DND-41 (cell line): ENCODE measurements around the gene CACNA1A.

ENCODE experiments used
- ATAC-seq: fragments of 200-7000 bp; cut with Tn5 transposase; 3 replicates; pipeline ENCODE4 v1.9.1; 2021; ENCODE audit warnings: low read depth; ENCODE audit not compliant: insufficient read depth
- DNase-seq: peaks from one replicate; pipeline ENCODE4 v3.0.0-alpha.2; 2020
- H2AFZ ChIP-seq: 2 replicates; pipeline ENCODE4 v1.6.0; 2012; ENCODE audit warnings: low read depth, low read length
- H3K27ac ChIP-seq: 2 replicates; pipeline ENCODE4 v1.5.1; 2012; ENCODE audit warnings: low read length, inconsistent platforms
- H3K27me3 ChIP-seq: fragments of 200-600 bp; sonication (generic); 2 replicates; pipeline ENCODE4 v1.6.0; 2012; ENCODE audit warnings: low read length, mild to moderate bottlenecking, inconsistent platforms; ENCODE audit not compliant: insufficient read depth, poor library complexity
- H3K36me3 ChIP-seq: 2 replicates; pipeline ENCODE4 v1.5.1; 2012; ENCODE audit warnings: low read length, inconsistent platforms; ENCODE audit not compliant: insufficient read depth
- H3K4me1 ChIP-seq: 2 replicates; pipeline ENCODE4 v1.5.1; 2012; ENCODE audit warnings: mild to moderate bottlenecking, low read length; ENCODE audit not compliant: insufficient read depth
- H3K4me2 ChIP-seq: 2 replicates; pipeline ENCODE4 v1.6.0; 2012; ENCODE audit warnings: mild to moderate bottlenecking, moderate library complexity, low read length, inconsistent platforms; ENCODE audit not compliant: insufficient read depth
- H3K4me3 ChIP-seq, 2 experiments: fragments of 200-600 bp in 1 of 2; shearing (Covaris generic) in 1 of 2; 2 replicates each; pipeline ENCODE4 v1.5.1; 2012 to 2016; ENCODE audit warnings: inconsistent platforms in 2 of 2, low read length in 2 of 2, mild to moderate bottlenecking in 2 of 2, low read depth in 1 of 2, moderate library complexity in 1 of 2
- H3K79me2 ChIP-seq: 2 replicates; pipeline ENCODE4 v1.6.0; 2012; ENCODE audit warnings: low read length, inconsistent platforms; ENCODE audit not compliant: insufficient read depth
- H3K9ac ChIP-seq: 2 replicates; pipeline ENCODE4 v1.6.0; 2012; ENCODE audit warnings: low read depth, mild to moderate bottlenecking, inconsistent platforms, low read length, moderate library complexity
- H3K9me3 ChIP-seq: 2 replicates; pipeline ENCODE4 v1.5.1; 2012; ENCODE audit warnings: low read length, moderate library complexity, mild to moderate bottlenecking, inconsistent platforms; ENCODE audit not compliant: insufficient read depth, severe bottlenecking
- H4K20me1 ChIP-seq: 2 replicates; pipeline ENCODE4 v1.6.0; 2012; ENCODE audit warnings: low read length; ENCODE audit not compliant: insufficient read depth
- CTCF ChIP-seq: IDR thresholded peaks from 2 replicates; pipeline ENCODE4 v1.5.1; 2012; ENCODE audit warnings: borderline replicate concordance, low read length, moderate library complexity, mild to moderate bottlenecking; ENCODE audit not compliant: poor library complexity, severe bottlenecking; ENCODE audit errors: extremely low read depth
- EZH2 ChIP-seq: IDR thresholded peaks from 3 replicates; pipeline ENCODE4 v1.6.1; 2012; ENCODE audit warnings: borderline replicate concordance, low read depth, mild to moderate bottlenecking, moderate library complexity, low read length, inconsistent platforms; ENCODE audit not compliant: severe bottlenecking

The CACNA1A gene

GRCh38 chr19:13294812-13295567, 211.3 kb downstream of the CACNA1A start:
- H3K4me2 ChIP-seq, result no peak overlapping the region
- DNase-seq, result no peak

GRCh38 chr19:13291913-13292312, 214.4 kb downstream of the CACNA1A start:
- H4K20me1 ChIP-seq, result no peaks in the 10 kb centered on the region
- H3K79me2 ChIP-seq, result no peaks in the 10 kb centered on the region
- ATAC-seq, result no peak
- H3K4me3 ChIP-seq, result no peak overlapping the region
- no peaks in the 10 kb centered on the region for H3K27me3 ChIP-seq
- no peak for DNase-seq
- no peak overlapping the region for H2AFZ ChIP-seq
- H3K9ac ChIP-seq, result no peak overlapping the region
- H3K36me3 ChIP-seq, result no peaks in the 10 kb centered on the region
- H3K27ac ChIP-seq, result no peak overlapping the region
- no peaks in the 10 kb centered on the region for H3K4me1 ChIP-seq
- TF ChIP-seq EZH2 (no peak), CTCF (no peak)
- H3K4me2 ChIP-seq, result no peak overlapping the region
- no peaks in the 10 kb centered on the region for H3K9me3 ChIP-seq

More at GRCh38 chr19:13294812-13295567, 211.3 kb downstream of the CACNA1A start:
- Histone ChIP-seq H2AFZ (no peak overlapping the region), H3K9me3 (no peaks in the 10 kb centered on the region), H3K27ac (no peak overlapping the region), H3K79me2 (no peaks in the 10 kb centered on the region), H4K20me1 (no peaks in the 10 kb centered on the region), H3K4me1 (no peaks in the 10 kb centered on the region), H3K27me3 (no peaks in the 10 kb centered on the region), H3K4me3 (no peak overlapping the region), H3K9ac (no peak overlapping the region), H3K36me3 (no peaks in the 10 kb centered on the region)
- TF ChIP-seq EZH2 (no peak), CTCF (no peak)
- no peak for ATAC-seq

DNA sequence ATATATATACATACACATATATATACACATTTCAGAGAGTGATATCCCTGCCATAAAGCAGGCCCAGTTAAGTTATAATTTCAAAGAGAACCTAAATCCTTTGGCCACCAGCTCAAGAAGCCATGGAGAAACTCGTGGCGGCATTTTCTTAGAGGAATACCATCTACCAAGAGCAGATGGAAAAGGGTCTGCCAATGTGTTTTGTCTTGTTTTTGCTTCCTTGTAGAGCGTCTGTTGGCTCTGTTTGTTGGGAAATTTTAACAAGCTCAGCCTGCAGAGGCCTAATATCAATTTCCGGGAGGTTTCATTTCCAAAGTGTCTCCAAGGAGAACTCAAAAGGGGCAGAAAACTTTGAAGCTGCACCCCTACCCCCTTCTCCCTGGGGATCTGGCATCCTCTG, 215.5 kb downstream of the CACNA1A start:
- no peak for DNase-seq
- TF ChIP-seq CTCF, result no peak
- no peak for TF ChIP-seq EZH2

More for the DNA sequence above, 215.5 kb downstream of the CACNA1A start:
- H3K79me2 ChIP-seq, result no peaks in the 10 kb centered on the region
- no peaks in the 10 kb centered on the region for H3K4me1 ChIP-seq
- no peak overlapping the region for H2AFZ ChIP-seq
- no peak for ATAC-seq
- no peaks in the 10 kb centered on the region for H3K9me3 ChIP-seq
- no peak overlapping the region for H3K27ac ChIP-seq
- no peak overlapping the region for H3K9ac ChIP-seq
- no peaks in the 10 kb centered on the region for H3K27me3 ChIP-seq
- H3K4me3 ChIP-seq, result no peak overlapping the region
- no peaks in the 10 kb centered on the region for H4K20me1 ChIP-seq
- H3K4me2 ChIP-seq, result no peak overlapping the region
- H3K36me3 ChIP-seq, result no peaks in the 10 kb centered on the region
